Measurements from ENCODE around the gene SYT7.

Gene SYT7

DNA sequence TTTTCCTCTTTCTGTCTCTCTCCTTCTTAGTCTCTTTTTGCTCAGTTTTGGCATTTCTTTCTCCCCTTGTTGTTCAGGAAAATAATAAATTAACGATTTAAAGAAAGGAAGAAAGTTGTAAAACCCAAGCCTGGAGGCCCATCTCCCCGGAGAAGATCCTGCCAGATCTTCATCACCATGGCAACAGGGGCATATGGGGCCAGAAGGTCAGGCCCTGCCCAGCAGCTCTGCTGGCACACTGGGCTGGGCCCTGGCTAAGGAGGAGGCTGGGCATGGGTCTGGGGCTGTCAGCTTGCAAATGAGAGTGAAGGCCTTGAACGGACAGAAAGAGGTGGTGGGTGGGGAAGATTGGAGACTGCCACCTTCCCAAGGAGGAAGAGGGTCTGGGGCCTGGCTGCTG lies 69.5 kb downstream of the SYT7 start:
- H2AK5ac ChIP-seq (ENCODE audit: low read length) = no peak overlapping the region
- H3K36me3 ChIP-seq (ENCODE audit: control insufficient read depth in 1 of 2, insufficient read depth in 2 of 2, low read length in 2 of 2) = no peaks in the 10 kb centered on the region
- no peak overlapping the region for H2BK5ac ChIP-seq (ENCODE audit: low read depth, low read length, poor library complexity)
- no peak overlapping the region for H3K23ac ChIP-seq (ENCODE audit: low read length)
- H4K91ac ChIP-seq (ENCODE audit: low read depth, low read length) = no peak overlapping the region
- no peaks in the 10 kb centered on the region for H3K9me3 ChIP-seq (ENCODE audit: insufficient read depth, low read depth, low read length)
- H4K12ac ChIP-seq (ENCODE audit: low read depth, low read length) = no peak overlapping the region
- no peak overlapping the region for H2AFZ ChIP-seq (ENCODE audit: insufficient read depth, low read length, poor library complexity)
- no peak overlapping the region for H3K4me3 ChIP-seq (ENCODE audit: low read depth, low read length)
- DNase-seq = no peak
- no peak overlapping the region for H2BK12ac ChIP-seq (ENCODE audit: low read length)
- no peak overlapping the region for H4K8ac ChIP-seq (ENCODE audit: low read depth, low read length)
- no peak overlapping the region for H2BK120ac ChIP-seq (ENCODE audit: insufficient read depth, low read length, poor library complexity)
- no peak overlapping the region for H3K4ac ChIP-seq (ENCODE audit: low read depth, low read length)
- H3K18ac ChIP-seq (ENCODE audit: low read length) = no peak overlapping the region
- peaks cover 20% of the 10 kb centered on the region for H3K79me1 ChIP-seq (ENCODE audit: low read length)
- H3K14ac ChIP-seq (ENCODE audit: low read length) = peak overlapping the region; percentile 49
- no peak overlapping the region for H3K4me2 ChIP-seq (ENCODE audit: low read length)
- peaks cover 47 to 53% of the 10 kb centered on the region in 2 experiments for H3K4me1 ChIP-seq (ENCODE audit: control insufficient read depth in 1 of 2, insufficient read depth in 2 of 2, low read length in 2 of 2)
- H3K9ac ChIP-seq (ENCODE audit: low read length) = no peak overlapping the region
- no peak overlapping the region for H3K27ac ChIP-seq (ENCODE audit: low read depth, low read length)
- H3K79me2 ChIP-seq (ENCODE audit: control insufficient read depth, insufficient read depth, low read length, poor library complexity) = peaks cover 9% of the 10 kb centered on the region
- WGBS (ENCODE audit: extremely low coverage, insufficient coverage, insufficient read length) = no CpG with 5 or more reads among the region's 3 CpGs
- peaks cover 24% of the 10 kb centered on the region for H3K27me3 ChIP-seq (ENCODE audit: insufficient read depth, low read length)

DNA sequence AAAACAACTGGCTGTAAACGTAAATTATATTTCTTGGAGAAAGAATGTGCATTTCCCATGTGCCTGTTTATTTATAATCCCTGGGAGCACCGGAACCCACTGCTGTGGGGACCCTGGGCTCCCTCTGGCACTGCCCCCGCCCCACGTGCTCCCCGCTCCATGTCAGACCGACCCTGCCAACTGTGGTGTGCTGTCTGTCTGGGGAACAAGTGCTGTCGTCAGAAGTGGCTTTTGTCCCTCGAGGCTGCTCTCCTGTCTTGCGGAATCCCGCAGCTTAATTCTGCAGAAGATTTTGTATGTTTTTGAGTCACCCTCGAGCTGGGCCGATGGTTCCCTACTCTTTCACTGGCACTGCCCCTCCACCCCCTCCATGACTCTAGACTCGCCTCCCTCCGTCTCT lies 69.9 kb downstream of the SYT7 start:
- no peak overlapping the region for H4K12ac ChIP-seq (ENCODE audit: low read depth, low read length)
- no peaks in the 10 kb centered on the region for H3K36me3 ChIP-seq (ENCODE audit: control insufficient read depth in 1 of 2, insufficient read depth in 2 of 2, low read length in 2 of 2)
- peaks cover 24% of the 10 kb centered on the region for H3K27me3 ChIP-seq (ENCODE audit: insufficient read depth, low read length)
- no peak overlapping the region for H2AFZ ChIP-seq (ENCODE audit: insufficient read depth, low read length, poor library complexity)
- H2AK5ac ChIP-seq (ENCODE audit: low read length) = no peak overlapping the region
- H3K4me3 ChIP-seq (ENCODE audit: low read depth, low read length) = no peak overlapping the region
- peaks cover 47 to 53% of the 10 kb centered on the region in 2 experiments for H3K4me1 ChIP-seq (ENCODE audit: control insufficient read depth in 1 of 2, insufficient read depth in 2 of 2, low read length in 2 of 2)
- peaks cover 9% of the 10 kb centered on the region for H3K79me2 ChIP-seq (ENCODE audit: control insufficient read depth, insufficient read depth, low read length, poor library complexity)
- H3K14ac ChIP-seq (ENCODE audit: low read length) = no peak overlapping the region
- H3K18ac ChIP-seq (ENCODE audit: low read length) = no peak overlapping the region
- H3K27ac ChIP-seq (ENCODE audit: low read depth, low read length) = no peak overlapping the region
- no peak overlapping the region for H3K4ac ChIP-seq (ENCODE audit: low read depth, low read length)
- WGBS (ENCODE audit: extremely low coverage, insufficient coverage, insufficient read length) = no CpG with 5 or more reads among the region's 14 CpGs
- no peaks in the 10 kb centered on the region for H3K9me3 ChIP-seq (ENCODE audit: insufficient read depth, low read depth, low read length)
- no peak overlapping the region for H2BK12ac ChIP-seq (ENCODE audit: low read length)
- H2BK120ac ChIP-seq (ENCODE audit: insufficient read depth, low read length, poor library complexity) = no peak overlapping the region
- no peak overlapping the region for H4K91ac ChIP-seq (ENCODE audit: low read depth, low read length)
- no peak overlapping the region for H2BK5ac ChIP-seq (ENCODE audit: low read depth, low read length, poor library complexity)
- H4K8ac ChIP-seq (ENCODE audit: low read depth, low read length) = no peak overlapping the region
- no peak overlapping the region for H3K23ac ChIP-seq (ENCODE audit: low read length)
- H3K9ac ChIP-seq (ENCODE audit: low read length) = no peak overlapping the region
- H3K79me1 ChIP-seq (ENCODE audit: low read length) = peaks cover 20% of the 10 kb centered on the region
- no peak for DNase-seq
- H3K4me2 ChIP-seq (ENCODE audit: low read length) = no peak overlapping the region

DNA sequence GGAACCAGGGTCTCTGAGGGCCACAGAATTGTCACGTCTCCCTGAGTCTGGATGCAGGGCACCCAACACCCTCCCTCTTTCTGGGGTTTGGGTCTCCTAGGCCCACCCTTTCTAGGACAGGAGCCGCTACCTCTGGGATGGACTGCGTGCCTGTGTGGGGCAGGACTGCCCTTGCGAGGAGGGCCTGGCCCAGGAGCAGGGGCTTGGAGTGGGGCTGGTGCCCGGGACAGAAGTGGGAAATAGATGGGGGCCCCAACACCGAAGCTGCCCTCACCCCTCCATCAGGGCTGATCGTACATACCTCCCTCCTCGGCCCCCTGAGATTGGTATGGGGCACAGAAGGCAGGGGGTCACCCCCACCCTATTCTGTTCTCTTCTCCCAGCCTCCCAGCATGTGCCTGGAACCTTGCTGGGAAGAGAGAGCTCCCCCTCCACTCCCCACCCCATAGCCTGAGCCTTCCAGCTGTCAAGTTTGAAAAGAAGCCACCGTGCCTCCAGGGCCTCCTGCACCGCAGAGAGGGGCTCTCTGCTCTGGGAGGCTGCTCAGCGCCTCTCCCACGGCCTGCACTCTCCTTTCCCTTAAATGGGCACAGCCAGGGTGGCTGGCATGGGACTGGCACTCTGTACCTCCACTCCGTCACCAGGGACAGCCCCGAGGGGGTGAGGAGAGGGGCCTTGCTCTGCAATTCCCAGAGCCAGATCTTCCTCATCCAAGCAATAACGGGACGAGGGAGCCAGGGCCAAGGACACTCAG lies 70.5 kb downstream of the SYT7 start:
- DNase-seq = no peak
- Histone ChIP-seq H3K79me1 (ENCODE audit: low read length) (peaks cover 20% of the 10 kb centered on the region), H2AK5ac (ENCODE audit: low read length) (peak overlapping the region; percentile 45), H3K4ac (ENCODE audit: low read depth, low read length) (no peak overlapping the region), H3K4me1 (ENCODE audit: control insufficient read depth in 1 of 2, insufficient read depth in 2 of 2, low read length in 2 of 2) (peaks cover 47 to 53% of the 10 kb centered on the region in 2 experiments), H3K36me3 (ENCODE audit: control insufficient read depth in 1 of 2, insufficient read depth in 2 of 2, low read length in 2 of 2) (no peaks in the 10 kb centered on the region), H2AFZ (ENCODE audit: insufficient read depth, low read length, poor library complexity) (no peak overlapping the region), H3K18ac (ENCODE audit: low read length) (no peak overlapping the region), H3K9me3 (ENCODE audit: insufficient read depth, low read depth, low read length) (no peaks in the 10 kb centered on the region), H3K27ac (ENCODE audit: low read depth, low read length) (no peak overlapping the region), H3K14ac (ENCODE audit: low read length) (no peak overlapping the region), H2BK12ac (ENCODE audit: low read length) (no peak overlapping the region), H3K23ac (ENCODE audit: low read length) (no peak overlapping the region), H3K4me2 (ENCODE audit: low read length) (no peak overlapping the region), H4K12ac (ENCODE audit: low read depth, low read length) (no peak overlapping the region), H3K79me2 (ENCODE audit: control insufficient read depth, insufficient read depth, low read length, poor library complexity) (peaks cover 9% of the 10 kb centered on the region), H2BK120ac (ENCODE audit: insufficient read depth, low read length, poor library complexity) (no peak overlapping the region), H2BK5ac (ENCODE audit: low read depth, low read length, poor library complexity) (no peak overlapping the region), H3K27me3 (ENCODE audit: insufficient read depth, low read length) (peaks cover 24% of the 10 kb centered on the region), H4K8ac (ENCODE audit: low read depth, low read length) (no peak overlapping the region), H3K4me3 (ENCODE audit: low read depth, low read length) (no peak overlapping the region), H3K9ac (ENCODE audit: low read length) (no peak overlapping the region), H4K91ac (ENCODE audit: low read depth, low read length) (no peak overlapping the region)
- WGBS (ENCODE audit: extremely low coverage, insufficient coverage, insufficient read length) = no CpG with 5 or more reads among the region's 16 CpGs

DNA sequence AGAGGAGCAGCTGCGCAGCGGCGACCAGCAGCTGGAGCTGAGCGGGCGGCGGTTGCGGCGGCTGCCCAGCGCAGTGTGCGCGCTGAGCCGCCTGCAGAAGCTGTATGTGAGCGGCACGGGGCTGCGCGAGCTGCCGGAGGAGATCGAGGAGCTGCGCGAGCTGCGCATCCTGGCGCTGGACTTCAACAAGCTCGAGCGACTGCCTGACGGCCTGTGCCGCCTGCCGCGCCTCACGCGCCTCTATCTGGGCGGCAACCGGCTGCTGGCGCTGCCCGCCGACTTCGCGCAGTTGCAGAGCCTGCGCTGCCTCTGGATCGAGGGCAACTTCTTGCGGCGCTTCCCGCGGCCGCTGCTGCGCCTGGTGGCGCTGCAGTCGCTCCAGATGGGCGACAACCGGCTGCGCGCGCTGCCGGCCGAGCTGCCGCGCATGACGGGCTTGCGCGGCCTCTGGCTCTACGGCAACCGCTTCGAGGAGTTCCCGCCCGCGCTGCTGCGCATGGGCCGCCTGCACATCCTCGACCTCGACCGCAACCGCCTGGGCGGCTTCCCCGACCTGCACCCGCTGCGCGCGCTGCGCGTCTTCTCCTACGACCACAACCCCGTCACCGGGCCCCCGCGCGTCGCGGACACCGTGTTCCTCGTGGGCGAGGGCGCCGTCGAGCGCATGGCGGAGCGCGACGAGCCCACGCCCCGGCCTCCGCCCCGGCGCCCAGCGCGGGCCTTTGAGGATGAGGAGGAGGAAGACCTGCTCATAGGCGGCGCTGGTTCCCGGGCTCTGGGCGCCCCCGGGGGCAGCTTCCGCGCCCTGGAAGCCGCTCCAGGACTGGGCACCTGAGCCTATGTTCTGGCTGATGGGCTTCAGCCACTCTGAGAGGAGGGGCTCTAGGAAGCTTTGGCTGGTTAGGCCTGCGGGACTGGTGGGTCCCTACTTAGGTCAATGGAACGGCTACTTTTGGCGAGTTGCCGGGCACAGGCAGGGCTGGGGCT lies 71.5 kb downstream of the SYT7 start:
- Histone ChIP-seq H3K27ac (ENCODE audit: low read depth, low read length) (no peak overlapping the region), H3K4me3 (ENCODE audit: low read depth, low read length) (no peak overlapping the region), H3K79me2 (ENCODE audit: control insufficient read depth, insufficient read depth, low read length, poor library complexity) (peaks cover 9% of the 10 kb centered on the region), H3K14ac (ENCODE audit: low read length) (peak overlapping the region; percentile 26), H3K23ac (ENCODE audit: low read length) (no peak overlapping the region), H3K9me3 (ENCODE audit: insufficient read depth, low read depth, low read length) (no peaks in the 10 kb centered on the region), H2AK5ac (ENCODE audit: low read length) (no peak overlapping the region), H3K4me1 (ENCODE audit: control insufficient read depth in 1 of 2, insufficient read depth in 2 of 2, low read length in 2 of 2) (peaks cover 42 to 46% of the 10 kb centered on the region in 2 experiments), H4K91ac (ENCODE audit: low read depth, low read length) (no peak overlapping the region), H3K18ac (ENCODE audit: low read length) (no peak overlapping the region), H2BK120ac (ENCODE audit: insufficient read depth, low read length, poor library complexity) (no peak overlapping the region), H3K79me1 (ENCODE audit: low read length) (peaks cover 17% of the 10 kb centered on the region), H4K8ac (ENCODE audit: low read depth, low read length) (peak overlapping the region; percentile 23), H2BK5ac (ENCODE audit: low read depth, low read length, poor library complexity) (no peak overlapping the region), H2AFZ (ENCODE audit: insufficient read depth, low read length, poor library complexity) (peak overlapping the region; percentile 74), H4K12ac (ENCODE audit: low read depth, low read length) (peak overlapping the region; percentile 20), H3K36me3 (ENCODE audit: control insufficient read depth in 1 of 2, insufficient read depth in 2 of 2, low read length in 2 of 2) (no peaks in the 10 kb centered on the region), H3K4me2 (ENCODE audit: low read length) (peak overlapping the region; percentile 75), H3K9ac (ENCODE audit: low read length) (no peak overlapping the region), H3K4ac (ENCODE audit: low read depth, low read length) (no peak overlapping the region), H3K27me3 (ENCODE audit: insufficient read depth, low read length) (peaks cover 24% of the 10 kb centered on the region), H2BK12ac (ENCODE audit: low read length) (no peak overlapping the region)
- DNase-seq = peak; percentile 89 to 92
- WGBS (ENCODE audit: extremely low coverage, insufficient coverage, insufficient read length) = no CpG with 5 or more reads among the region's 117 CpGs

Measured in trophoblast cell (in vitro differentiated cells and primary cell).